ENCODE results near the gene G6PD.

DNA sequence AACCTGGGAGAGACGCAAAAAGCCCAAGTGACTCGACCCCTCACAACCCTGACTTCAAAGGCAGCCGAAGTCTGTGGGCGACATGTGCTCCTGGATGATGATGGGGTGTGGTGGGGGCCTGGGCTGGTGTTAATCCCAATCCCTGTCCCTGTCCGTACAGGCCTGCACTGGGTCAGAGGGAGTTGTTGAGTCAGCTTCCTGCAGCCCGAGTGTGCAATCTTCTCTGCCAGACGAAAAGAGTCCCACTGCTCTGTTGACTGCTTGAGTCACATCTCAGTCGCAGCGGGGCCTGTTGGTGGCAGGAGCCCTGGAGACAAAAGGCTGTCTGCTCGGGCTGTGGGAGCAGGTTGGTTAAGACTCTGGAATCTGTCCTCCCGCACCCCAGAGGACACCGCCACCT, 40.9 kb downstream of the G6PD start:
- TF ChIP-seq HNF4G (IDR thresholded peaks at IDR 0.05) (no peak), JUND (IDR thresholded peaks at IDR 0.05) (no peak), TAF1 (conservative IDR thresholded peaks at IDR 0.05) (no peak), YY1 (IDR thresholded peaks at IDR 0.05) (no peak), GABPA (IDR thresholded peaks at IDR 0.05 in 1 of 2, conservative IDR thresholded peaks at IDR 0.05 in 1 of 2) (no peak), NR2F2 (IDR thresholded peaks at IDR 0.05) (no peak), RAD21 (IDR thresholded peaks at IDR 0.05) (no peak)
- TF ChIP-seq, protein P1, sequence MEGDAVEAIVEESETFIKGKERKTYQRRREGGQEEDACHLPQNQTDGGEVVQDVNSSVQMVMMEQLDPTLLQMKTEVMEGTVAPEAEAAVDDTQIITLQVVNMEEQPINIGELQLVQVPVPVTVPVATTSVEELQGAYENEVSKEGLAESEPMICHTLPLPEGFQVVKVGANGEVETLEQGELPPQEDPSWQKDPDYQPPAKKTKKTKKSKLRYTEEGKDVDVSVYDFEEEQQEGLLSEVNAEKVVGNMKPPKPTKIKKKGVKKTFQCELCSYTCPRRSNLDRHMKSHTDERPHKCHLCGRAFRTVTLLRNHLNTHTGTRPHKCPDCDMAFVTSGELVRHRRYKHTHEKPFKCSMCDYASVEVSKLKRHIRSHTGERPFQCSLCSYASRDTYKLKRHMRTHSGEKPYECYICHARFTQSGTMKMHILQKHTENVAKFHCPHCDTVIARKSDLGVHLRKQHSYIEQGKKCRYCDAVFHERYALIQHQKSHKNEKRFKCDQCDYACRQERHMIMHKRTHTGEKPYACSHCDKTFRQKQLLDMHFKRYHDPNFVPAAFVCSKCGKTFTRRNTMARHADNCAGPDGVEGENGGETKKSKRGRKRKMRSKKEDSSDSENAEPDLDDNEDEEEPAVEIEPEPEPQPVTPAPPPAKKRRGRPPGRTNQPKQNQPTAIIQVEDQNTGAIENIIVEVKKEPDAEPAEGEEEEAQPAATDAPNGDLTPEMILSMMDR (IDR thresholded peaks at IDR 0.05; ENCODE audit: low read depth, low read length, missing input control) = no peak
- TF ChIP-seq, protein P2, sequence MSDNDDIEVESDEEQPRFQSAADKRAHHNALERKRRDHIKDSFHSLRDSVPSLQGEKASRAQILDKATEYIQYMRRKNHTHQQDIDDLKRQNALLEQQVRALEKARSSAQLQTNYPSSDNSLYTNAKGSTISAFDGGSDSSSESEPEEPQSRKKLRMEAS (IDR thresholded peaks at IDR 0.05) = no peak
- TF ChIP-seq, protein P3, sequence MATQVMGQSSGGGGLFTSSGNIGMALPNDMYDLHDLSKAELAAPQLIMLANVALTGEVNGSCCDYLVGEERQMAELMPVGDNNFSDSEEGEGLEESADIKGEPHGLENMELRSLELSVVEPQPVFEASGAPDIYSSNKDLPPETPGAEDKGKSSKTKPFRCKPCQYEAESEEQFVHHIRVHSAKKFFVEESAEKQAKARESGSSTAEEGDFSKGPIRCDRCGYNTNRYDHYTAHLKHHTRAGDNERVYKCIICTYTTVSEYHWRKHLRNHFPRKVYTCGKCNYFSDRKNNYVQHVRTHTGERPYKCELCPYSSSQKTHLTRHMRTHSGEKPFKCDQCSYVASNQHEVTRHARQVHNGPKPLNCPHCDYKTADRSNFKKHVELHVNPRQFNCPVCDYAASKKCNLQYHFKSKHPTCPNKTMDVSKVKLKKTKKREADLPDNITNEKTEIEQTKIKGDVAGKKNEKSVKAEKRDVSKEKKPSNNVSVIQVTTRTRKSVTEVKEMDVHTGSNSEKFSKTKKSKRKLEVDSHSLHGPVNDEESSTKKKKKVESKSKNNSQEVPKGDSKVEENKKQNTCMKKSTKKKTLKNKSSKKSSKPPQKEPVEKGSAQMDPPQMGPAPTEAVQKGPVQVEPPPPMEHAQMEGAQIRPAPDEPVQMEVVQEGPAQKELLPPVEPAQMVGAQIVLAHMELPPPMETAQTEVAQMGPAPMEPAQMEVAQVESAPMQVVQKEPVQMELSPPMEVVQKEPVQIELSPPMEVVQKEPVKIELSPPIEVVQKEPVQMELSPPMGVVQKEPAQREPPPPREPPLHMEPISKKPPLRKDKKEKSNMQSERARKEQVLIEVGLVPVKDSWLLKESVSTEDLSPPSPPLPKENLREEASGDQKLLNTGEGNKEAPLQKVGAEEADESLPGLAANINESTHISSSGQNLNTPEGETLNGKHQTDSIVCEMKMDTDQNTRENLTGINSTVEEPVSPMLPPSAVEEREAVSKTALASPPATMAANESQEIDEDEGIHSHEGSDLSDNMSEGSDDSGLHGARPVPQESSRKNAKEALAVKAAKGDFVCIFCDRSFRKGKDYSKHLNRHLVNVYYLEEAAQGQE (IDR thresholded peaks at IDR 0.05) = no peak
